ENCODE results near the gene SDC3.

- TF ChIP-seq CTCF (IDR thresholded peaks at IDR 0.05; ENCODE audit: control extremely low read depth in 1 of 3, insufficient read depth in 1 of 3, low read depth in 1 of 3, low read length in 3 of 3) (no peak), EZH2 (IDR thresholded peaks at IDR 0.05; ENCODE audit: low read depth, low read length, severe bottlenecking) (no peak), SP2 (IDR thresholded peaks at IDR 0.05; ENCODE audit: low read length) (no peak)
These were observed 8.1 kb downstream of the SDC3 start for GRCh38 chr1:30900486-30900885.
